ENCODE measurements around the gene KIAA1217. TPM values are rescaled to one million over a fixed set of nuclear protein-coding genes. Genes with fewer than 3 reads are reported as not detected.

KIAA1217 gene
- total RNA-seq, 1 experiment from 2014 or later = 7.8 TPM

DNA sequence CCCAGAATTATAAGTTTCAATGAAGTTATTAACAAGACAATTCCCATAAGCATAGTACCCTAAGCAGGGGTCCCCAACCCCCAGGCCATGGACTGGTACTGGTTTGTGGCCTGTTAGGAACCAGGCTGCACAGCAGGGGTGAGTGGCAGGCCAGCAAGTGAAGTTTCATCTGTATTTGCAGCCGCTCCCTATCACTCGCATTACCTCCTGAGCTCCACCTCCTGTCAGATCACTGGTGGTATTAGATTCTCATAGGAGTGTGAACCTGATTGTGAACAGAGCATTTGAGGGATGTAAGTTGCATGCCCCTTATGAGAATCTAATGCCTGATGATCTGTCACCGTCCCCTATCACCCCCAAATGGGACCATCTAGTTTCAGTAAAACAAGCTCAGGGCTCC, 36.0 kb upstream of the KIAA1217 start (continued):
- TF ChIP-seq, protein P1, sequence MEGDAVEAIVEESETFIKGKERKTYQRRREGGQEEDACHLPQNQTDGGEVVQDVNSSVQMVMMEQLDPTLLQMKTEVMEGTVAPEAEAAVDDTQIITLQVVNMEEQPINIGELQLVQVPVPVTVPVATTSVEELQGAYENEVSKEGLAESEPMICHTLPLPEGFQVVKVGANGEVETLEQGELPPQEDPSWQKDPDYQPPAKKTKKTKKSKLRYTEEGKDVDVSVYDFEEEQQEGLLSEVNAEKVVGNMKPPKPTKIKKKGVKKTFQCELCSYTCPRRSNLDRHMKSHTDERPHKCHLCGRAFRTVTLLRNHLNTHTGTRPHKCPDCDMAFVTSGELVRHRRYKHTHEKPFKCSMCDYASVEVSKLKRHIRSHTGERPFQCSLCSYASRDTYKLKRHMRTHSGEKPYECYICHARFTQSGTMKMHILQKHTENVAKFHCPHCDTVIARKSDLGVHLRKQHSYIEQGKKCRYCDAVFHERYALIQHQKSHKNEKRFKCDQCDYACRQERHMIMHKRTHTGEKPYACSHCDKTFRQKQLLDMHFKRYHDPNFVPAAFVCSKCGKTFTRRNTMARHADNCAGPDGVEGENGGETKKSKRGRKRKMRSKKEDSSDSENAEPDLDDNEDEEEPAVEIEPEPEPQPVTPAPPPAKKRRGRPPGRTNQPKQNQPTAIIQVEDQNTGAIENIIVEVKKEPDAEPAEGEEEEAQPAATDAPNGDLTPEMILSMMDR (IDR thresholded peaks at IDR 0.05 in 2 of 3, conservative IDR thresholded peaks at IDR 0.05 in 1 of 3; ENCODE audit: borderline replicate concordance in 1 of 3, insufficient read depth in 1 of 3, low read depth in 2 of 3, low read length in 2 of 3) = no peak
- TF ChIP-seq EZH2phosphoT487 (IDR thresholded peaks at IDR 0.05; ENCODE audit: borderline replicate concordance) = no peak
- no peak for TF ChIP-seq ELF1 (IDR thresholded peaks at IDR 0.05; ENCODE audit: borderline replicate concordance, low read depth)
- no peak for TF ChIP-seq TCF7L2 (IDR thresholded peaks at IDR 0.05; ENCODE audit: borderline replicate concordance, extremely low read depth, insufficient read depth, insufficient read length)
- no peak for TF ChIP-seq CBX3 (IDR thresholded peaks at IDR 0.05; ENCODE audit: low read depth)

DNA sequence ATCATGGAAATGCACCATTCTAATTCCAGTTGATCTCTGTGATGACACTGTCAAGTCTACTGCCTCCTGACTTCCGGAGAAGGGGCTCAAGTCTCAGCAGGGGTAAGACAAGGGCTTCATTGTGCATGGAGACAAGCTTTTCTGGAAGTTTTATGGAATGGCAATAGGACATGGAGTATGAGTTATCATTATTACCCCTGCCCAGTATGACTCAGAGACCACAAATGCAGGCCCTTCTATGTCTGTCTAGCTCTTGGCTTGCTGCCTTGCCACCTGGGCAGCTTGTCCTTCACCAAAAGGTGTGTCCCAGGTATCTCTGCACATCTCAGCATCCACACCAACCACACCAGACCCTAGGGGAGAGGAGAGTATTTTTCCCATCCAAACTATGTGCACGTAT, 34.9 kb upstream of the KIAA1217 start:
- DNase-seq (ENCODE audit: low read depth, low spot score) (no peak), ATAC-seq (no peak)
- intact Hi-C loops (cut with micrococcal nuclease) = no loop called here
- Histone ChIP-seq H3K9ac (ENCODE audit: low read length) (no peak overlapping the region), H3K4me1 (ENCODE audit: control insufficient read depth in 1 of 2, insufficient read depth in 2 of 2, low read length in 2 of 2) (no peaks in the 10 kb centered on the region), H2AFZ (ENCODE audit: low read depth, low read length, poor library complexity, severe bottlenecking) (no peak overlapping the region), H3K27me3 (ENCODE audit: insufficient read depth, low read length) (no peaks in the 10 kb centered on the region), H4K20me1 (ENCODE audit: insufficient read depth) (no peaks in the 10 kb centered on the region), H3K79me2 (ENCODE audit: insufficient read depth, low read length) (no peaks in the 10 kb centered on the region), H3K4me2 (ENCODE audit: low read length) (no peak overlapping the region), H3K4me3 (replicated peaks in 1 of 2; ENCODE audit: low read depth in 1 of 2, low read length in 2 of 2) (no peak overlapping the region), H3K9me3 (ENCODE audit: control insufficient read depth in 1 of 2, insufficient read depth in 1 of 2, low read depth in 1 of 2, low read length in 2 of 2) (no peaks in the 10 kb centered on the region), H3K9me2 (ENCODE audit: insufficient read depth) (no peaks in the 10 kb centered on the region), H3K36me3 (ENCODE audit: control insufficient read depth in 1 of 2, insufficient read depth in 2 of 2, low read length in 2 of 2) (no peaks in the 10 kb centered on the region), H3K27ac (ENCODE audit: low read depth, low read length) (no peak overlapping the region)
- ChIA-PET CTCF (no interaction called here), POLR2A (no interaction called here), RAD21 (ENCODE audit: low non-redundant PET in 1 of 2, low total read pairs in 2 of 2, uncharacterized antibody in 2 of 2, unreplicated experiment in 2 of 2) (no interaction called here)
- BruUV-seq (replicated peaks) = no TSS peak
- no peak for TF ChIP-seq EGR1 (IDR thresholded peaks at IDR 0.05; ENCODE audit: low read depth)
- TF ChIP-seq FOSL1 (IDR thresholded peaks at IDR 0.05; ENCODE audit: low read depth) = no peak
- no peak for TF ChIP-seq ZNF274 (IDR thresholded peaks at IDR 0.05; ENCODE audit: low read depth, low read length)
- no peak for TF ChIP-seq POLR2A (IDR thresholded peaks at IDR 0.05; ENCODE audit: borderline replicate concordance, extremely low read depth, insufficient read depth, insufficient read length)
- no peak for TF ChIP-seq TCF7L2 (IDR thresholded peaks at IDR 0.05; ENCODE audit: borderline replicate concordance, extremely low read depth, insufficient read depth, insufficient read length)
- no peak for TF ChIP-seq SIN3A (IDR thresholded peaks at IDR 0.05; ENCODE audit: low read depth)
- TF ChIP-seq YY1 (IDR thresholded peaks at IDR 0.05; ENCODE audit: extremely low read depth, insufficient replicate concordance, low read depth, low read length) = no peak
- TF ChIP-seq ELF1 (IDR thresholded peaks at IDR 0.05; ENCODE audit: borderline replicate concordance, low read depth) = no peak
